Breast epithelium (tissue), 4 donors: ENCODE data around the gene NXT2. TPM values are rescaled to one million over a fixed set of nuclear protein-coding genes. Genes with fewer than 3 reads are reported as not detected.
"Not testable (repeated sequence)": the region's sequence is repeated elsewhere in the genome, so short reads cannot be mapped to it uniquely, and the experiment has no call there.

Experiments used
- DNase-seq, 2 donors: peaks; one replicate each; pipeline ENCODE4 v3.0.0-alpha.2; 2019; ENCODE audit warnings: low spot score in 2 of 2
- H3K27ac ChIP-seq, 2 donors: fragments of 200-600 bp; sonication (generic) in 1 of 2; one replicate each; pipeline ENCODE4 v1.5.1; 2016 to 2019; ENCODE audit warnings: mild to moderate bottlenecking in 1 of 2
- H3K27me3 ChIP-seq, 2 donors: fragments of 200-600 bp; sonication (generic) in 1 of 2; one replicate each; pipeline versions ENCODE4 v1.5.1 to v1.6.0; 2017 to 2019; ENCODE audit warnings: control low read depth in 1 of 2, mild to moderate bottlenecking in 1 of 2
- H3K36me3 ChIP-seq: fragments of 200-600 bp; one replicate; pipeline ENCODE4 v1.5.1; 2019
- H3K4me1 ChIP-seq, 2 donors: fragments of 200-600 bp; sonication (generic); one replicate each; pipeline ENCODE4 v1.5.1; 2016 to 2019; ENCODE audit warnings: control low read depth in 1 of 2
- H3K4me3 ChIP-seq, 3 donors: fragments of 200-600 bp; sonication (generic); 1 replicate in 2 of 3; 2 replicates in 1 of 3; pipeline ENCODE4 v1.5.1; 2016 to 2019; ENCODE audit warnings: mild to moderate bottlenecking in 3 of 3, moderate library complexity in 2 of 3
- H3K9me3 ChIP-seq, 2 donors: fragments of 200-600 bp; sonication (generic) in 1 of 2; one replicate each; pipeline ENCODE4 v1.5.1; 2016 to 2019; ENCODE audit warnings: control low read depth in 1 of 2
- POLR2A ChIP-seq: fragments of 450-650 bp; IDR thresholded peaks from one replicate; pipeline ENCODE4 v1.6.1; 2016; ENCODE audit warnings: antibody characterized with exemption, mild to moderate bottlenecking, moderate library complexity
- POLR2AphosphoS5 ChIP-seq, 3 donors: sonication (generic); formaldehyde crosslinking; IDR thresholded peaks; one replicate each; pipeline ENCODE4 v1.6.1; 2017; ENCODE audit warnings: antibody characterized with exemption in 3 of 3
- intact Hi-C: fragments of 100-400 bp; cut with DNase I; formaldehyde crosslinking; loops from one replicate; pipeline ENCODE4 v1.15.1; 2023; ENCODE audit warnings: low total_unique reads
- total RNA-seq, 3 donors: library from RNA; depleted of rRNA; stranded (reverse); fragments of >200 nt; gene quantifications; one replicate each; pipeline ENCODE4 v1.1.0, GENCODE V29; 2016
- TF ChIP-seq, protein P1 (sequence below), 3 donors: fragments of 450-650 bp; IDR thresholded peaks; one replicate each; pipeline ENCODE4 v1.5.1; 2016 to 2017; ENCODE audit warnings: antibody characterized with exemption in 3 of 3, mild to moderate bottlenecking in 3 of 3, moderate library complexity in 3 of 3

Gene NXT2
- total RNA-seq, 3 donors from 2014 or later: 9.5 to 17.9 (median 12.3) TPM

DNA sequence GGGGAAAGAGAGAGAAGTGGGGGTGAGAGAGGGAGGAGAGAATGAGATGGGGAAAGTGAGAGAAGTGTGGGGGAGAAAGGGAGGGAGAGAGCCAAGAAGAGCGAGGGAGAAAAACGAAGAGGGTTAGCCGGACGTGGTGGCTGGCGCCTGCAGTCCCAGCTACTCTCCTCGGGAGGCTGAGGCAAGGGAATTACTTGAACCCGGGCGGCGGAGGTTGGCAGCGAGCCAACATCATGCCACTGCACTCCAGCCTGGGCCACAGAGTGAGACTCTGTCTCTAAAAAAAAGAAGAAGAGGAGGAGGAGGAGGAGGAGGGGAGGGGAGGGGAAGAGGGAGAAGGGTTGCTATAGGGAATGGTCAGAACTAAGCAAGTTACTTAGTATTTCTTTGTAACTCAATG is 1.7 kb upstream of the NXT2 start:
- Histone ChIP-seq H3K27ac (no peak overlapping the region), H3K4me1 (no peaks in the 10 kb centered on the region), H3K4me3 (no peak overlapping the region), H3K27me3 (peaks cover 0 to 53% of the 10 kb centered on the region in 2 donors), H3K9me3 (no peaks in the 10 kb centered on the region), H3K36me3 (no peaks in the 10 kb centered on the region)
- intact Hi-C loops: no loop called here
- TF ChIP-seq, protein P1, sequence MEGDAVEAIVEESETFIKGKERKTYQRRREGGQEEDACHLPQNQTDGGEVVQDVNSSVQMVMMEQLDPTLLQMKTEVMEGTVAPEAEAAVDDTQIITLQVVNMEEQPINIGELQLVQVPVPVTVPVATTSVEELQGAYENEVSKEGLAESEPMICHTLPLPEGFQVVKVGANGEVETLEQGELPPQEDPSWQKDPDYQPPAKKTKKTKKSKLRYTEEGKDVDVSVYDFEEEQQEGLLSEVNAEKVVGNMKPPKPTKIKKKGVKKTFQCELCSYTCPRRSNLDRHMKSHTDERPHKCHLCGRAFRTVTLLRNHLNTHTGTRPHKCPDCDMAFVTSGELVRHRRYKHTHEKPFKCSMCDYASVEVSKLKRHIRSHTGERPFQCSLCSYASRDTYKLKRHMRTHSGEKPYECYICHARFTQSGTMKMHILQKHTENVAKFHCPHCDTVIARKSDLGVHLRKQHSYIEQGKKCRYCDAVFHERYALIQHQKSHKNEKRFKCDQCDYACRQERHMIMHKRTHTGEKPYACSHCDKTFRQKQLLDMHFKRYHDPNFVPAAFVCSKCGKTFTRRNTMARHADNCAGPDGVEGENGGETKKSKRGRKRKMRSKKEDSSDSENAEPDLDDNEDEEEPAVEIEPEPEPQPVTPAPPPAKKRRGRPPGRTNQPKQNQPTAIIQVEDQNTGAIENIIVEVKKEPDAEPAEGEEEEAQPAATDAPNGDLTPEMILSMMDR (IDR thresholded peaks at IDR 0.05): no peak
- TF ChIP-seq POLR2AphosphoS5 (IDR thresholded peaks at IDR 0.05): no peak
- TF ChIP-seq POLR2A: no peak
- no peak for DNase-seq

DNA sequence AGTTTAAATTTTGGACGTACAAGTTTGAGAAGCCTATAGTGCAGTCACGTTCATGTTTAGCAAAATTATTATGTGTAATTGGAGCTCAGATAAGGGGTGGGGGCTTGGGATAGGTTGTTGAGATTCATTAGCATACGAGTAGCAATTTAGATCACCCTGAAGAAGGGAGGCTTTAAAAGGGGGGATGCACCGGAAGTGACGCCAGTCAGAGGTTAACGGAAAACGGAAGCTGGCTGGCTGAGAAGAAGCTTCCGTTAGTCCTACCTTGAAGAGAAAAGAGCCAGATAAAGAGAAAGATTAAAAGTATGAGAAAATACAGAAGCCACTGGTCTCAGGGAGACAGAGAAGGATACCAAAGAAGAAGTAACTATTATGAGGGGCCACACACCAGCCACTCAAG is 1.1 kb upstream of the NXT2 start:
- Histone ChIP-seq H3K27ac (no peak overlapping the region), H3K27me3 (peaks cover 0 to 50% of the 10 kb centered on the region in 2 donors), H3K9me3 (no peaks in the 10 kb centered on the region), H3K36me3 (no peaks in the 10 kb centered on the region), H3K4me3 (no peak overlapping the region), H3K4me1 (no peaks in the 10 kb centered on the region)
- intact Hi-C loops: no loop called here
- TF ChIP-seq POLR2AphosphoS5 (IDR thresholded peaks at IDR 0.05) (no peak), POLR2A (no peak)
- TF ChIP-seq, protein P1 (IDR thresholded peaks at IDR 0.05): no peak
- no peak for DNase-seq

- Histone ChIP-seq H3K9me3 (no peaks in the 10 kb centered on the region), H3K36me3 (no peaks in the 10 kb centered on the region), H3K4me3 (peak overlapping the region; percentile 50 to 71 (median 53)), H3K27ac (peak overlapping the region; percentile 85 to 94), H3K27me3 (peaks cover 0 to 38% of the 10 kb centered on the region in 2 donors), H3K4me1 (no peaks in the 10 kb centered on the region)
- DNase-seq: peak; percentile 46 to 54
- TF ChIP-seq POLR2A (no peak), POLR2AphosphoS5 (IDR thresholded peaks at IDR 0.05) (no peak)
- TF ChIP-seq, protein P1 (IDR thresholded peaks at IDR 0.05): no peak
- intact Hi-C loops: no loop called here
Observed at GRCh38 chrX:109537324-109537665, 651 bp downstream of the NXT2 start.

DNA sequence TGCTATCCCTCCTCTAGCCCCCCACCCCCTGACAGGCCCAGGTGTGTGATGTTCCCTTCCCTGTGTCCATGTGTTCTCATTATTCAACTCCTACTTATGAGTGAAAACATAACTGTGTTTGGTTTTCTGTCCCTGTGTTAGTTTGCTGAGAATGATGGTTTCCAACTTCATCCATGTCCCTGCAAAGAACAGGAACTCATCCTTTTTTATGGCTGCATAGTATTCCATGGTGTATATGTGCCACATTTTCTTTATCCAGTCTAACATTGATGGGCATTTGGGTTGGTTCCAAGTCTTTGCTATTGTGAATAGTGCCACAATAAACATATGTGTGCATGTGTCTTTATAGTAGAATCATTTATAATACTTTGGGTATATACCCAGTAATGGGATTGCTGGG is 2.4 kb downstream of the NXT2 start:
- H3K4me1 ChIP-seq, H3K36me3 ChIP-seq, H3K4me3 ChIP-seq, DNase-seq, H3K27ac ChIP-seq, H3K9me3 ChIP-seq, intact Hi-C loops: not testable (repeated sequence)
- H3K27me3 ChIP-seq: peaks cover 0 to 23% of the 10 kb centered on the region in 2 donors

DNA sequence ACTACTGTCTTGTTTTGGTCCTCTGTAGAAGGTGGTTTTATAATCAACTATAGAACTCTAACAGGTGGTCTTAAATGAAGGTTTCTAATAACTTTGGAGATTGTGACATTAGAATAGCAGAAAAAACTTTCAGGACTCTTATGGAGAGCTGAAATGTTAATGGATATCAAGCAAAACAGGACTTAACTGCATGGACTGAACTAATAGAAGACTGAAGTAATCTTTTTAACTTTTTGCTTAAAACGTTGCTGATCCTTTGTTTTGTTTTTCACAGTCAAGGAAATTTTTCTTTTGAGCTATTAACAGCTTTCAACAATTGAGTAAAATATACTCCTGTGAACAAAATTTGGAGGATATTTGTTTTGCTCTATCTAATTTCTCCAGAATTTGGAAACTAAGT is 17.2 kb downstream of the NXT2 start:
- Histone ChIP-seq H3K27ac (no peak overlapping the region), H3K4me3 (no peak overlapping the region), H3K36me3 (no peaks in the 10 kb centered on the region), H3K9me3 (no peaks in the 10 kb centered on the region), H3K4me1 (no peaks in the 10 kb centered on the region), H3K27me3 (peaks cover 0 to 32% of the 10 kb centered on the region in 2 donors)
- TF ChIP-seq, protein P1 (IDR thresholded peaks at IDR 0.05): no peak
- TF ChIP-seq POLR2AphosphoS5 (IDR thresholded peaks at IDR 0.05): no peak
- no peak for TF ChIP-seq POLR2A
- DNase-seq: no peak
- intact Hi-C loops: loop anchor here (5.0 kb wide), 1 partner anchor 602 kb away; no protein-coding TSS in a partner anchor

DNA sequence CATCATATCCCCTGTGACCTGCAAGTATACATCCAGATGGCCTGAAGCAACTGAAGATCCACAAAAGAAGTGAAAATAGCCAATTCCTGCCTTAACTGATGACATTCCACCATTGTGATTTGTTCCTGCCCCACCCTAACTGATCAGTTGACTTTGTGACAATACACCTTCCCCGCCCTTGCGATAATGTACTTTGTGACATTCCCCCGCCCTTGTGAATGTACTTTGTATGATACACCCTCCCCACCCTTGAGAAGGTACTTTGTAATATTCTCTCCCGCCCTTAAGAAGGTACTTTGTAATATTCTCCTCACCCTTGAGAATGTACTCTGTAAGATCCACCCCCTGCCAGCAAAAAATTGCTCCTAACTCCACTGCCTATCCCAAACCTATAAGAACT is 39.4 kb downstream of the NXT2 start:
- DNase-seq, H3K9me3 ChIP-seq, H3K4me1 ChIP-seq: not testable (repeated sequence)

More for the DNA sequence above, 39.4 kb downstream of the NXT2 start:
- H3K36me3 ChIP-seq, intact Hi-C loops, H3K4me3 ChIP-seq, H3K27ac ChIP-seq: not testable (repeated sequence)
- H3K27me3 ChIP-seq: peaks cover 0 to 42% of the 10 kb centered on the region in 2 donors
